GM10266 (cell line): ENCODE data around the gene PPP1R7.

Experiments
- DNase-seq: peaks from one replicate; pipeline ENCODE4 v3.0.0; 2012; ENCODE audit errors: extremely low spot score
- TF ChIP-seq, protein P1 (sequence below): IDR thresholded peaks from 2 replicates; pipeline ENCODE4 v1.5.1; 2012; ENCODE audit warnings: mild to moderate bottlenecking, low read depth; ENCODE audit not compliant: control insufficient read depth, insufficient read depth; ENCODE audit errors: missing control alignments

Gene PPP1R7

DNA sequence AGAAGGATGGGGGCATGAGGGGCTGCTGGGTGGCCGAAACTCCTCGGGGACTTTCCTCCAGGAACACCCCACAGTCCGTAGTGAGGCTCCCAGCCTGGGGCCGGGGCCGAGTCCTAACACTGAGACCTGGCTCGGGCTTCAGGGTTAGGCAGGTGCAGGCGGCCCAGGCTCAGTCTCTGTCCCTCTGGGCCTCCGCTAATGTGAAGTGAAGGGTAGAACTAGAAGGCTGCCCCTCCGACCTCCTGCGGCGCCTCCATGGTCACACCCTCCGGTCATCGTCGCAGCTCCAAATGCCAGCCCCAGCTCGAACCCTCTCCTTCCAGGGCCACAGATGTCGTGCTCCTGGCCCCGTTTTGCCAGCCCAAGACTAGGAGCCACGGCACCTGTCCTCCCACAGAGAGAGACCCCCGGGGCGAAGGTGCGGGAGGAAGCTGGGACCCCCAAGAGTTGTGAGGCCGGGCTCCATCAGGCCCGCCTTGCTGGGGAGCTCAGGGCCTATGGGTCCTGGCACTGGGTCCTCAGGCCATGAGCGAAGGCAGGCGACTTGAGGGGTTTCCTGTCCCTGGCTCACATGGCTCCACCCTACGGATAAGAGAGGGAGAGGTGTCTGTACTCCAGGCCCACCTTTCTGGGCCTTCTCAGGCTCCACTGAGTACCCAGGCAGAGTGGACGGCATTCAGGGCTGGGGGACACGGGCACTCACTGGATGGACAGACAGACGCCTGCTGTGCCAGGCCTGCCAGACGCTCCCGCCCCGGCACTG lies 39.0 kb downstream of the PPP1R7 start:
- TF ChIP-seq, protein P1, sequence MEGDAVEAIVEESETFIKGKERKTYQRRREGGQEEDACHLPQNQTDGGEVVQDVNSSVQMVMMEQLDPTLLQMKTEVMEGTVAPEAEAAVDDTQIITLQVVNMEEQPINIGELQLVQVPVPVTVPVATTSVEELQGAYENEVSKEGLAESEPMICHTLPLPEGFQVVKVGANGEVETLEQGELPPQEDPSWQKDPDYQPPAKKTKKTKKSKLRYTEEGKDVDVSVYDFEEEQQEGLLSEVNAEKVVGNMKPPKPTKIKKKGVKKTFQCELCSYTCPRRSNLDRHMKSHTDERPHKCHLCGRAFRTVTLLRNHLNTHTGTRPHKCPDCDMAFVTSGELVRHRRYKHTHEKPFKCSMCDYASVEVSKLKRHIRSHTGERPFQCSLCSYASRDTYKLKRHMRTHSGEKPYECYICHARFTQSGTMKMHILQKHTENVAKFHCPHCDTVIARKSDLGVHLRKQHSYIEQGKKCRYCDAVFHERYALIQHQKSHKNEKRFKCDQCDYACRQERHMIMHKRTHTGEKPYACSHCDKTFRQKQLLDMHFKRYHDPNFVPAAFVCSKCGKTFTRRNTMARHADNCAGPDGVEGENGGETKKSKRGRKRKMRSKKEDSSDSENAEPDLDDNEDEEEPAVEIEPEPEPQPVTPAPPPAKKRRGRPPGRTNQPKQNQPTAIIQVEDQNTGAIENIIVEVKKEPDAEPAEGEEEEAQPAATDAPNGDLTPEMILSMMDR, result no peak

DNA sequence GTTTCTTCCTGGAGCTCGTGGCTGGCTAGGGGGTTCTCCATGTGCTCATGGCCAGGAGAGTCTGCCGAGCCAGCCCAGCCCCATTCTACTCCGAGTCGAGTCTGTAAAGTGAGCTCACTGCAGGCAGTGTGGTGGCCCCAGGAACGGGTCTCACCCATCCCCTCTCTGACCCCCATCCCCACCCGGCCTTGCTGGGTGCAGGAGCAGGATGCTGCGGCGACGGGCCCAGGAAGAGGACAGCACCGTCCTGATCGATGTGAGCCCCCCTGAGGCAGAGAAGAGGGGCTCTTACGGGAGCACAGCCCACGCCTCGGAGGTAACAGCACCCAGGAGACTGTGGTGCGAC lies 39.6 kb downstream of the PPP1R7 start:
- DNase-seq, result no peak
- TF ChIP-seq, protein P1, result no peak

More for the DNA sequence above, 39.0 kb downstream of the PPP1R7 start:
- DNase-seq, result no peak

DNA sequence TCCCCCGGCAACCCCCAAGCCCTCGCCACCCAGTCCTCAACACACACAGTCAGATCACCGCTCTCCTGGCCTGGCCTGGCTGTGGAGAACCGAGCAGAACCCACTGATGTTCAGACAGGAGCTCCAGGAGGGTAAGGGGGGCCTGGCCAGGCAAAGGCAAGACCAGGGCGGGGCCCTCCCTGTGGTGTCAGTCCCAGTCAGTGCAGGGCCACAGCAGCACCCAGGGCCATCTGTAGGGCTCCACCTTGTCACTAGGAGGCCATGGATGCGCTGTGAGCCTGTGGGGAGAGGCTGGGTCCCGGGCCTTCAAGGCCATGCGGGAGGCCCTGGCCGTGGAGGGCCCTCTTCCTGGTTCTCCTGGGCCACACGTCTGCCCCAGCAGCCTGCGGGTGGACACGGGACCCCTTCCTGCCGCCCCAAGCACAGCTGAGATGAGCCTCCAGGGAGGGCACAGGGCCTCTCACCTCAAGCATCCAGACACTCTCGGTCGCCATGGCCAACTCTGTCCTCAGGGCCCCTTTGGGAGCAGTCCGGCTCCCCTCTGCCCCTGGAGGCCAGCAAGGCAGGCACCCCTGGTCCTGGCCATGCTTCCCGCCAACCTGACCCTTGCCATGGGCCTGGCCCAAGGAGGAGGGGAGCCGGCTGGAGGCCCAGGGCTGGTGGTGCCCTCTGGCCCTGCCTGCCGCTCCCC lies 40.2 kb downstream of the PPP1R7 start:
- no peak for DNase-seq
- TF ChIP-seq, protein P1, result no peak

DNA sequence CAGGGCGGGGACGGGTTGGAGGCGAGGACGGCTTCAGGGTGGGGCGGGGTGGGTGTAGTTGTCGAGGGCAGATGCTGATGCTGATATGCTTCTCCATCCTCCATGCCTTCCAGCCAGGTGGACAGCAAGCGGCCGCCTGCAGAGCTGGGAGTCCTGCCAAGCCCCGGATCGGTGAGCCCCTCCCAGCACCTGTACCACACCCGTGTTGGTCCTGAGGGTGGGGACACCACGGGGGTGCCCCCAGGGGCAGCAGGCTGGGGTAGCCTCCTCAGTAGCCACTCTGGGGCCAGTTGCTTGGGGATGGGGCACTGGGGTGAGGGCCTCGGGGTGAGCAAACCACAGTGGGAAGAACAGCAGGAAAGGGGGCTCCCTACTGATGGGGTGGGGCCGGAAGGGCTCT lies 40.8 kb downstream of the PPP1R7 start:
- DNase-seq, result no peak

DNA sequence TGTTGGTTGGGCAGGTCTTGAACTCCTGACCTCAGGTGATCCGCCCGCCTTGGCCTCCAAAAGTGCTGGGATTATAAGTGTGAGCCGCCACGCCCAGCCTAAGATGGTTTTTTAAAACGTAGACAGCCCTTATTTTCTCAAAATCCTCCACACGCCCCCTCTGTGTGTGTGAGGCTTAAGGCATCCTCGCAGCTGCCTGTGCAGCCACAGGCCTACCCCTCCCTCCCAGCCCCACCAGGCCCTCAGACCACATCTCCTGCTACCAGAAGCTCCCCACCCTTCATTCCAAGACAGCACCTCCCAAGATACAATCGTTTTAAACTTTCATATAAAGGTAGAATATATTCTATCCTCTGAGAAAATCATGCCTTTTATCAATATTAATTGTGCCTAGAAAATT lies 43.0 kb downstream of the PPP1R7 start:
- DNase-seq, result no peak
- TF ChIP-seq, protein P1, result no peak

More for the DNA sequence above, 40.8 kb downstream of the PPP1R7 start:
- TF ChIP-seq, protein P1, result no peak

DNA sequence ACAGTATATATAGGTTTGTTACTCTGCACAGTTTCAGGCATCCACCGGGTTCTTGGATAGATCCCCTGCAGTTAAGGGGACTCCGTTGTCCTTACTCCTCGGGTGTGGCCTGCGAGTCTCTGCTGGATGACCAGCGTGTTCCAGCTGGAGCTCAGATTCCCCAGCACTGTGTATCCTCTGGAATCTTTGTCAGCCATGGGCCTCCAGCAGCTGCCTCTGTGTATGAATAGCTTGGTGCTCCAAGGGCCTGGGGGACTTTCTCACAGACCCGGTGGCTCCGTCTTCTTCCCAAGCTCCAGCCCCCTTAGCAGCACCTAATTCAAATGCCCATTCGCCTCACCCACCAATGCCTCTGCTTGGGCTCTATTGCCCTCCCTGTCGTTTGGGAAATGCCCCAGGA lies 44.5 kb downstream of the PPP1R7 start:
- TF ChIP-seq, protein P1, result no peak
- DNase-seq, result no peak
